SU-DHL-6 (cell line): ENCODE results near the gene BATF2.

Experiments
- H2AFZ ChIP-seq: fragments of 200-600 bp; sonication (generic); 2 replicates; pipeline ENCODE4 v1.6.1; 2014; ENCODE audit warnings: low read depth, mild to moderate bottlenecking, moderate library complexity, mixed read lengths, antibody characterized with exemption, low read length; ENCODE audit not compliant: severe bottlenecking
- H3F3A ChIP-seq: fragments of 200-600 bp; shearing (Covaris generic); 2 replicates; pipeline ENCODE4 v1.6.0; 2016; ENCODE audit warnings: antibody characterized with exemption, mild to moderate bottlenecking; ENCODE audit not compliant: insufficient read depth
- H3K27ac ChIP-seq: fragments of 200-600 bp; sonication (generic); 2 replicates; pipeline ENCODE4 v1.5.1; 2016; ENCODE audit warnings: low read depth, mild to moderate bottlenecking, low read length, moderate library complexity, mixed read lengths
- H3K27me3 ChIP-seq: fragments of 200-600 bp; sonication (generic), shearing (Covaris generic); 2 replicates; pipeline ENCODE4 v1.6.0; 2014; ENCODE audit warnings: mild to moderate bottlenecking, low read length
- H3K36me3 ChIP-seq: fragments of 200-600 bp; sonication (generic); 2 replicates; pipeline ENCODE4 v1.6.1; 2014; ENCODE audit warnings: mild to moderate bottlenecking, low read length, mixed read lengths
- H3K4me2 ChIP-seq: fragments of 300-600, 200-600 bp; shearing (Covaris generic), sonication (generic); 2 replicates; pipeline ENCODE4 v1.6.0; 2014; ENCODE audit warnings: low read length, low read depth, mild to moderate bottlenecking; ENCODE audit not compliant: poor library complexity, severe bottlenecking
- H3K4me3 ChIP-seq: fragments of 200-600 bp; sonication (generic); 2 replicates; pipeline ENCODE4 v1.5.1; 2014; ENCODE audit warnings: antibody characterized with exemption, low read length, mild to moderate bottlenecking, mixed read lengths; ENCODE audit not compliant: insufficient read depth, poor library complexity, severe bottlenecking
- H3K79me2 ChIP-seq: fragments of 200-600 bp; sonication (generic); 2 replicates; pipeline ENCODE4 v1.6.1; 2014; ENCODE audit warnings: mild to moderate bottlenecking, low read length, moderate library complexity; ENCODE audit not compliant: insufficient read depth
- H3K9ac ChIP-seq: fragments of 200-600 bp; sonication (generic); 2 replicates; pipeline ENCODE4 v1.7.0; 2014; ENCODE audit warnings: mild to moderate bottlenecking, low read length
- H3K9me2 ChIP-seq: fragments of 200-600 bp; sonication (generic); replicated peaks from 2 replicates; pipeline ENCODE4 v1.6.1; 2014; ENCODE audit warnings: low read length; ENCODE audit not compliant: insufficient read depth
- H3K9me3 ChIP-seq: fragments of 200-600 bp; sonication (generic); 2 replicates; pipeline ENCODE4 v1.6.1; 2014; ENCODE audit warnings: low read length, mixed read lengths; ENCODE audit not compliant: insufficient read depth
- H4K20me1 ChIP-seq: fragments of 200-600 bp; sonication (generic); 2 replicates; pipeline ENCODE4 v1.6.1; 2014; ENCODE audit warnings: low read depth, mild to moderate bottlenecking, antibody characterized with exemption, low read length, moderate library complexity, mixed read lengths
- CTCF ChIP-seq: fragments of 200-600 bp; sonication (generic); IDR thresholded peaks from one replicate; pipeline ENCODE4 v1.5.1; 2017; ENCODE audit warnings: antibody characterized with exemption, mild to moderate bottlenecking, low read length, moderate library complexity; ENCODE audit not compliant: insufficient read depth, poor library complexity, severe bottlenecking
- EZH2phosphoT487 ChIP-seq: fragments of 200-600 bp; sonication (generic), shearing (Covaris generic); conservative IDR thresholded peaks from 2 replicates; pipeline ENCODE4 v1.6.1; 2018; ENCODE audit warnings: mild to moderate bottlenecking, antibody characterized with exemption, low read length, moderate library complexity, mixed read lengths

Gene BATF2

GRCh38 chr11:65040520-65040846 is 43.7 kb upstream of the BATF2 start:
- Histone ChIP-seq H3K9ac (peak overlapping the region; percentile 93), H3K27ac (peak overlapping the region; percentile 85), H3K9me3 (no peaks in the 10 kb centered on the region), H3K36me3 (no peaks in the 10 kb centered on the region), H3K4me3 (peak overlapping the region; percentile 87), H3F3A (peaks cover 6% of the 10 kb centered on the region), H2AFZ (peak overlapping the region; percentile 59), H3K79me2 (peaks cover 14% of the 10 kb centered on the region; the same call in 1 of the 2 replicates), H3K4me2 (peak overlapping the region; percentile 83), H4K20me1 (no peaks in the 10 kb centered on the region), H3K9me2 (no peaks in the 10 kb centered on the region), H3K27me3 (no peaks in the 10 kb centered on the region)
- TF ChIP-seq CTCF: no peak
- no peak for TF ChIP-seq EZH2phosphoT487

- no peak overlapping the region for H2AFZ ChIP-seq
- no peaks in the 10 kb centered on the region for H3K9me2 ChIP-seq
- H4K20me1 ChIP-seq: no peaks in the 10 kb centered on the region
- peaks cover 4% of the 10 kb centered on the region; the same call in 1 of the 2 replicates for H3K79me2 ChIP-seq
- no peaks in the 10 kb centered on the region for H3K9me3 ChIP-seq
- no peak overlapping the region for H3K9ac ChIP-seq
- no peak for TF ChIP-seq CTCF
- no peak for TF ChIP-seq EZH2phosphoT487
- no peak overlapping the region for H3K4me3 ChIP-seq
- no peaks in the 10 kb centered on the region for H3K27me3 ChIP-seq
- H3K27ac ChIP-seq: no peak overlapping the region
- no peaks in the 10 kb centered on the region for H3K36me3 ChIP-seq
- H3F3A ChIP-seq: peaks cover 6% of the 10 kb centered on the region
- no peak overlapping the region for H3K4me2 ChIP-seq
Measured at GRCh38 chr11:65036931-65037330, 40.2 kb upstream of the BATF2 start.

GRCh38 chr11:65035579-65035978 is 38.8 kb upstream of the BATF2 start:
- Histone ChIP-seq H3K4me3 (no peak overlapping the region), H3K9me2 (no peaks in the 10 kb centered on the region), H3K27me3 (no peaks in the 10 kb centered on the region), H3K27ac (no peak overlapping the region), H3K9ac (no peak overlapping the region), H4K20me1 (no peaks in the 10 kb centered on the region), H2AFZ (no peak overlapping the region), H3F3A (peaks cover 8% of the 10 kb centered on the region), H3K36me3 (no peaks in the 10 kb centered on the region), H3K9me3 (no peaks in the 10 kb centered on the region), H3K4me2 (no peak overlapping the region), H3K79me2 (no peaks in the 10 kb centered on the region)
- no peak for TF ChIP-seq CTCF
- TF ChIP-seq EZH2phosphoT487: no peak

GRCh38 chr11:65034423-65034822 is 37.7 kb upstream of the BATF2 start:
- no peak overlapping the region for H3K9ac ChIP-seq
- H3K27me3 ChIP-seq: no peaks in the 10 kb centered on the region
- H3K9me2 ChIP-seq: no peaks in the 10 kb centered on the region
- no peak overlapping the region for H2AFZ ChIP-seq
- TF ChIP-seq CTCF (no peak), EZH2phosphoT487 (no peak)
- H3K36me3 ChIP-seq: no peaks in the 10 kb centered on the region
- no peaks in the 10 kb centered on the region for H3K79me2 ChIP-seq
- H3F3A ChIP-seq: peaks cover 8% of the 10 kb centered on the region; the same call in 1 of the 2 replicates
- H4K20me1 ChIP-seq: no peaks in the 10 kb centered on the region
- H3K4me2 ChIP-seq: no peak overlapping the region
- H3K27ac ChIP-seq: no peak overlapping the region
- no peak overlapping the region for H3K4me3 ChIP-seq
- H3K9me3 ChIP-seq: no peaks in the 10 kb centered on the region
